Esophagus muscularis mucosa (tissue), 4 donors: ENCODE measurements around the gene EDARADD. TPM values are rescaled to one million over a fixed set of nuclear protein-coding genes. Genes with fewer than 3 reads are reported as not detected.

Experiments
- DNase-seq: peaks from one replicate; pipeline ENCODE4 v3.0.0-alpha.2; 2017; ENCODE audit errors: extremely low spot score
- H3K27ac ChIP-seq, 4 donors: fragments of 200-600 bp; sonication (generic); replicated peaks in 1 of 4; 1 replicate in 3 of 4; 2 replicates in 1 of 4; pipeline ENCODE4 v1.5.1; 2016 to 2019; ENCODE audit warnings: mild to moderate bottlenecking in 1 of 4
- H3K27me3 ChIP-seq, 4 donors: fragments of 200-600 bp; sonication (generic); one replicate each; pipeline versions ENCODE4 v1.5.1 to v1.6.0; 2016 to 2019
- H3K36me3 ChIP-seq, 4 donors: fragments of 200-600 bp; sonication (generic); one replicate each; pipeline ENCODE4 v1.5.1; 2016 to 2019
- H3K4me1 ChIP-seq, 4 donors: fragments of 200-600 bp; sonication (generic); one replicate each; pipeline ENCODE4 v1.5.1; 2016 to 2019
- H3K4me3 ChIP-seq, 4 donors: fragments of 200-600 bp; sonication (generic); 1 replicate in 2 of 4; 2 replicates in 2 of 4; pipeline ENCODE4 v1.5.1; 2016 to 2019; ENCODE audit warnings: mild to moderate bottlenecking in 4 of 4, moderate library complexity in 1 of 4
- H3K9me3 ChIP-seq, 4 donors: fragments of 200-600 bp; sonication (generic); 1 replicate in 3 of 4; 2 replicates in 1 of 4; pipeline ENCODE4 v1.5.1; 2016 to 2019
- CTCF ChIP-seq, 3 experiments: fragments of 200-600 bp in 2 of 3; fragments of 450-650 bp in 1 of 3; sonication (generic) in 2 of 3; IDR thresholded peaks; one replicate each; pipeline ENCODE4 v1.5.1; 2017 to 2019; ENCODE audit warnings: antibody characterized with exemption in 3 of 3, mild to moderate bottlenecking in 2 of 3, moderate library complexity in 1 of 3
- EP300 ChIP-seq: sonication (generic); formaldehyde crosslinking; IDR thresholded peaks from one replicate; pipeline ENCODE4 v1.6.1; 2017; ENCODE audit warnings: antibody characterized with exemption
- POLR2A ChIP-seq: fragments of 450-650 bp; IDR thresholded peaks from one replicate; pipeline ENCODE4 v1.6.1; 2017; ENCODE audit warnings: antibody characterized with exemption, moderate library complexity, mild to moderate bottlenecking, low read depth
- POLR2AphosphoS5 ChIP-seq, 2 donors: sonication (generic); formaldehyde crosslinking; IDR thresholded peaks; one replicate each; pipeline ENCODE4 v1.6.1; 2017; ENCODE audit warnings: antibody characterized with exemption in 2 of 2
- WGBS: methylation state at CpG from one replicate; pipeline ENCODE4 v1.1.5; 2018; 5-methylcytosine and 5-hydroxymethylcytosine counted together
- intact Hi-C: fragments of 100-400 bp; cut with DNase I; formaldehyde crosslinking; loops from one replicate; pipeline ENCODE4 v1.15.1; 2023
- total RNA-seq, 4 donors: library from RNA; depleted of rRNA; stranded (reverse); fragments of >200 nt; gene quantifications; one replicate each; pipeline versions ENCODE4 v1.1.0 to v1.2.1, GENCODE V29; 2016

EDARADD gene
- total RNA-seq, 4 donors from 2014 or later = 0.66 to 1.6 TPM; not detected in 2

DNA sequence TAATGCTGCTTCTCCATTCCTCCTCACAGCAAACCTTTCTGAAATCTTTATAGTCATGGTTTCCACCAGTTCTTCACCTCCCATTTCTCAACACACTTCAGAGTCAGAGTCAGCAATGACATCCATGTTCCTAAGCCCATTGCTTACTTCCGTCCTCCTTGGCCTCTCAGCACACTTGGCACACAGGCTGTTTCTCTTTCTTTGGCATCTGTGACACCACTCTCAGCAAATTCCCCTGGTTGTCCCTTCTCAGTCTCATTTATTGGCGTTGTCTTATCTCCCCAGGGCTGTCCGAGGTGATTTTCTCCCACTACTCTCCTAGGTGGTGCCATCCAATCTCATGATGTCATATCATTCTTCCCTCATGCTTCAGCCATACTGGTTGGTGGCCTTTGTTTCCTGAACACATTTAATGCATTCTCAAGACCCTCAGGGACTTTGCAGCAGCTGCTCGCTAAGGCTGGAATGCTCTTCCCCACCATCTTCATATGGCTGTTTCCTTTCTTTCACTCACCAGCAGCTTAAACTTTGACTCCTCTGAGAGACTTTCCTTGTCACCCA, 126.4 kb downstream of the EDARADD start:
- Histone ChIP-seq H3K27me3 (no peaks in the 10 kb centered on the region), H3K36me3 (peaks cover 0 to 1% (median 0%) of the 10 kb centered on the region in 4 donors), H3K4me3 (no peak overlapping the region), H3K9me3 (no peaks in the 10 kb centered on the region), H3K27ac (no peak overlapping the region), H3K4me1 (peaks cover 10 to 19% (median 14%) of the 10 kb centered on the region in 4 donors)
- 79% methylated on average over 4 of the region's 4 CpGs for WGBS
- DNase-seq = no peak
- TF ChIP-seq EP300 (no peak), CTCF (IDR thresholded peaks at IDR 0.05) (no peak), POLR2A (no peak), POLR2AphosphoS5 (IDR thresholded peaks at IDR 0.05) (no peak)
- intact Hi-C loops = loop anchor here (10.0 kb wide), 1 partner anchor 416 kb away; no protein-coding TSS in a partner anchor

DNA sequence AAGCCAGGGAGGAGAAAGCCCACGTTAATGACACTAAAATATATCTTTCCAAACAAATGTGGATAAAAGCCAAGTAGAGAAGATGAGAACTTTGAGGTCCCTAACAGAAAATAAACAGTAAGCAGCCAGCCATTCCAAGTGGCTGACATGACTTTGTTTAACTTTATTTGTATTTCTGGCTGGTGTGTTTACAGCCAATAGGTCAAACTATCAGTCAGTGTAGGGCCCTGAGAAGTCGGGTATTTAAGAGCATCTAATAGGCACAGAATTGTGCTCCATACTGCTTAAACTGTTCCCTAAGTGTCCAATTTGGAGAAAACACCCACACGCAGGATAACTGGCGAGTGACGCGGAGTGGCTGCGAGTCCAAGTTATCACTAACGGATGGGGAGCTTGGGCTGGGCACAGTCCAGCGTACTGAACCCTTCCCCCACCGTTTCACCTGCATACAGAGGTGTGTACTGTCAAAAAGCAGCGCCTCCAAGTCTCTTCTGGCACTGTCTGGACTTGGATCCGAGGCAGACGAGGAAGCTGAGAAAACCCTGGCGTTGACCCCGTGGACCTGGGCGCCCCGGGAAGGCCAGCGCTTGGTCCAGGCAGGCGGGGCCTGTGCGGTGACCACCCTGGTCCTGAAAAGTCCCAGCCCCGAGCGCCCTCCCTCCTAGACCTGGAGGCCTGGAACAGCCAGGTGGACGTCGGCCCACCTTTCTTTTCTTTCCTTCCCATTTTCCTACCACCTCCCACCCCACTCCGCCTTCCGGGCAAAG, 129.0 kb downstream of the EDARADD start:
- H3K36me3 ChIP-seq = peaks cover 9 to 27% (median 22%) of the 10 kb centered on the region in 4 donors
- H3K4me3 ChIP-seq = peak overlapping the region; percentile 79 to 96 (median 88)
- H3K4me1 ChIP-seq = peaks cover 10 to 19% (median 15%) of the 10 kb centered on the region in 4 donors
- TF ChIP-seq CTCF (IDR thresholded peaks at IDR 0.05) = no peak
- no peak for TF ChIP-seq EP300
- no peak for TF ChIP-seq POLR2AphosphoS5 (IDR thresholded peaks at IDR 0.05)
- no peak for TF ChIP-seq POLR2A
- DNase-seq = no peak
- no peaks in the 10 kb centered on the region for H3K9me3 ChIP-seq
- peak overlapping the region; percentile 84 to 91 (median 88) for H3K27ac ChIP-seq
- no peaks in the 10 kb centered on the region for H3K27me3 ChIP-seq
- intact Hi-C loops = loop anchor here (10.0 kb wide), 1 partner anchor 418 kb away; no protein-coding TSS in a partner anchor
- WGBS = 25% methylated on average over 24 of the region's 26 CpGs

GRCh38 chr1:236523704-236524141, 129.6 kb downstream of the EDARADD start, which contains the start of gene LGALS8:
Gene LGALS8 (plus strand): TSS chr1:236523982. CDS start chr1:236526071, 2,089 bp downstream.
- peak; percentile 67 for TF ChIP-seq EP300
- TF ChIP-seq POLR2A = peak; percentile 45
- peak; percentile 71 to 82 for TF ChIP-seq POLR2AphosphoS5 (IDR thresholded peaks at IDR 0.05)
- no peak for TF ChIP-seq CTCF (IDR thresholded peaks at IDR 0.05)
- no peaks in the 10 kb centered on the region for H3K27me3 ChIP-seq
- peaks cover 10 to 19% (median 15%) of the 10 kb centered on the region in 4 donors for H3K4me1 ChIP-seq
- peak; percentile 97 for DNase-seq
- whole genome bisulfite sequencing = 5% methylated on average over 14 of the region's 35 CpGs
- peaks cover 9 to 31% (median 23%) of the 10 kb centered on the region in 4 donors for H3K36me3 ChIP-seq
- peak within 1 kb of the TSS; percentile 79 to 96 (median 88) for H3K4me3 ChIP-seq
- peak within 1 kb of the TSS; percentile 84 to 91 (median 88) for H3K27ac ChIP-seq
- intact Hi-C loops = loop anchor here (10.0 kb wide), 1 partner anchor 419 kb away; no protein-coding TSS in a partner anchor
- no peaks in the 10 kb centered on the region for H3K9me3 ChIP-seq

- intact Hi-C loops = loop anchor here (10.0 kb wide), 1 partner anchor 420 kb away; no protein-coding TSS in a partner anchor
- no peak for DNase-seq
- TF ChIP-seq CTCF (IDR thresholded peaks at IDR 0.05) (no peak), POLR2AphosphoS5 (IDR thresholded peaks at IDR 0.05) (peak; percentile 67 to 78)
- Histone ChIP-seq H3K4me3 (peak overlapping the region; percentile 79 to 96 (median 88)), H3K9me3 (no peaks in the 10 kb centered on the region), H3K36me3 (peaks cover 9 to 36% (median 26%) of the 10 kb centered on the region in 4 donors), H3K27me3 (no peaks in the 10 kb centered on the region), H3K4me1 (peaks cover 10 to 19% (median 15%) of the 10 kb centered on the region in 4 donors), H3K27ac (peak overlapping the region; percentile 84 to 91 (median 88))
- WGBS = 1% methylated on average over 17 of the region's 32 CpGs
Observed at GRCh38 chr1:236524142-236524894, 130.2 kb downstream of the EDARADD start.
